SU-DHL-6 (cell line): Measurements from ENCODE around the gene MAML2.

ENCODE experiments used
- H2AFZ ChIP-seq: fragments of 200-600 bp; sonication (generic); 2 replicates; pipeline ENCODE4 v1.6.1; 2014; ENCODE audit warnings: low read depth, mild to moderate bottlenecking, moderate library complexity, mixed read lengths, antibody characterized with exemption, low read length; ENCODE audit not compliant: severe bottlenecking
- H3F3A ChIP-seq: fragments of 200-600 bp; shearing (Covaris generic); 2 replicates; pipeline ENCODE4 v1.6.0; 2016; ENCODE audit warnings: antibody characterized with exemption, mild to moderate bottlenecking; ENCODE audit not compliant: insufficient read depth
- H3K27ac ChIP-seq: fragments of 200-600 bp; sonication (generic); 2 replicates; pipeline ENCODE4 v1.5.1; 2016; ENCODE audit warnings: low read depth, mild to moderate bottlenecking, low read length, moderate library complexity, mixed read lengths
- H3K27me3 ChIP-seq: fragments of 200-600 bp; sonication (generic), shearing (Covaris generic); 2 replicates; pipeline ENCODE4 v1.6.0; 2014; ENCODE audit warnings: mild to moderate bottlenecking, low read length
- H3K36me3 ChIP-seq: fragments of 200-600 bp; sonication (generic); 2 replicates; pipeline ENCODE4 v1.6.1; 2014; ENCODE audit warnings: mild to moderate bottlenecking, low read length, mixed read lengths
- H3K4me2 ChIP-seq: fragments of 300-600, 200-600 bp; shearing (Covaris generic), sonication (generic); 2 replicates; pipeline ENCODE4 v1.6.0; 2014; ENCODE audit warnings: low read length, low read depth, mild to moderate bottlenecking; ENCODE audit not compliant: poor library complexity, severe bottlenecking
- H3K4me3 ChIP-seq: fragments of 200-600 bp; sonication (generic); 2 replicates; pipeline ENCODE4 v1.5.1; 2014; ENCODE audit warnings: antibody characterized with exemption, low read length, mild to moderate bottlenecking, mixed read lengths; ENCODE audit not compliant: insufficient read depth, poor library complexity, severe bottlenecking
- H3K79me2 ChIP-seq: fragments of 200-600 bp; sonication (generic); 2 replicates; pipeline ENCODE4 v1.6.1; 2014; ENCODE audit warnings: mild to moderate bottlenecking, low read length, moderate library complexity; ENCODE audit not compliant: insufficient read depth
- H3K9ac ChIP-seq: fragments of 200-600 bp; sonication (generic); 2 replicates; pipeline ENCODE4 v1.7.0; 2014; ENCODE audit warnings: mild to moderate bottlenecking, low read length
- H3K9me2 ChIP-seq: fragments of 200-600 bp; sonication (generic); replicated peaks from 2 replicates; pipeline ENCODE4 v1.6.1; 2014; ENCODE audit warnings: low read length; ENCODE audit not compliant: insufficient read depth
- H3K9me3 ChIP-seq: fragments of 200-600 bp; sonication (generic); 2 replicates; pipeline ENCODE4 v1.6.1; 2014; ENCODE audit warnings: low read length, mixed read lengths; ENCODE audit not compliant: insufficient read depth
- H4K20me1 ChIP-seq: fragments of 200-600 bp; sonication (generic); 2 replicates; pipeline ENCODE4 v1.6.1; 2014; ENCODE audit warnings: low read depth, mild to moderate bottlenecking, antibody characterized with exemption, low read length, moderate library complexity, mixed read lengths
- CTCF ChIP-seq: fragments of 200-600 bp; sonication (generic); IDR thresholded peaks from one replicate; pipeline ENCODE4 v1.5.1; 2017; ENCODE audit warnings: antibody characterized with exemption, mild to moderate bottlenecking, low read length, moderate library complexity; ENCODE audit not compliant: insufficient read depth, poor library complexity, severe bottlenecking
- EZH2phosphoT487 ChIP-seq: fragments of 200-600 bp; sonication (generic), shearing (Covaris generic); conservative IDR thresholded peaks from 2 replicates; pipeline ENCODE4 v1.6.1; 2018; ENCODE audit warnings: mild to moderate bottlenecking, antibody characterized with exemption, low read length, moderate library complexity, mixed read lengths

MAML2 gene

GRCh38 chr11:96082936-96083335, 260.1 kb downstream of the MAML2 start:
- Histone ChIP-seq H3K27ac (no peak overlapping the region), H2AFZ (no peak overlapping the region), H3F3A (no peaks in the 10 kb centered on the region), H3K4me2 (no peak overlapping the region), H3K36me3 (no peaks in the 10 kb centered on the region), H3K4me3 (no peak overlapping the region), H3K9me3 (no peaks in the 10 kb centered on the region), H3K79me2 (no peaks in the 10 kb centered on the region), H3K9me2 (no peaks in the 10 kb centered on the region), H3K9ac (no peak overlapping the region), H4K20me1 (no peaks in the 10 kb centered on the region), H3K27me3 (no peaks in the 10 kb centered on the region)
- TF ChIP-seq CTCF (no peak), EZH2phosphoT487 (no peak)

GRCh38 chr11:96082002-96082899, 260.7 kb downstream of the MAML2 start:
- TF ChIP-seq CTCF (no peak), EZH2phosphoT487 (no peak)
- Histone ChIP-seq H3K27ac (no peak overlapping the region), H3K9me2 (no peaks in the 10 kb centered on the region), H3K4me2 (no peak overlapping the region), H3K27me3 (no peaks in the 10 kb centered on the region), H3K36me3 (no peaks in the 10 kb centered on the region), H3K9me3 (no peaks in the 10 kb centered on the region), H3K4me3 (no peak overlapping the region), H3K9ac (no peak overlapping the region), H2AFZ (no peak overlapping the region), H3K79me2 (no peaks in the 10 kb centered on the region), H4K20me1 (no peaks in the 10 kb centered on the region), H3F3A (no peaks in the 10 kb centered on the region)

GRCh38 chr11:96081561-96081960, 261.4 kb downstream of the MAML2 start:
- Histone ChIP-seq H3K79me2 (no peaks in the 10 kb centered on the region), H4K20me1 (no peaks in the 10 kb centered on the region), H3K9me3 (no peaks in the 10 kb centered on the region), H3K27ac (no peak overlapping the region), H2AFZ (no peak overlapping the region), H3K9ac (no peak overlapping the region), H3K27me3 (no peaks in the 10 kb centered on the region), H3K4me3 (no peak overlapping the region), H3K9me2 (no peaks in the 10 kb centered on the region), H3K36me3 (no peaks in the 10 kb centered on the region), H3F3A (no peaks in the 10 kb centered on the region), H3K4me2 (no peak overlapping the region)
- no peak for TF ChIP-seq CTCF
- no peak for TF ChIP-seq EZH2phosphoT487
